Measurements from ENCODE around the gene SGK1. TPM values are rescaled to one million over a fixed set of nuclear protein-coding genes. Genes with fewer than 3 reads are reported as not detected.

The SGK1 gene
- total RNA-seq, 1 experiment from 2014 or later = 23.2 TPM

DNA sequence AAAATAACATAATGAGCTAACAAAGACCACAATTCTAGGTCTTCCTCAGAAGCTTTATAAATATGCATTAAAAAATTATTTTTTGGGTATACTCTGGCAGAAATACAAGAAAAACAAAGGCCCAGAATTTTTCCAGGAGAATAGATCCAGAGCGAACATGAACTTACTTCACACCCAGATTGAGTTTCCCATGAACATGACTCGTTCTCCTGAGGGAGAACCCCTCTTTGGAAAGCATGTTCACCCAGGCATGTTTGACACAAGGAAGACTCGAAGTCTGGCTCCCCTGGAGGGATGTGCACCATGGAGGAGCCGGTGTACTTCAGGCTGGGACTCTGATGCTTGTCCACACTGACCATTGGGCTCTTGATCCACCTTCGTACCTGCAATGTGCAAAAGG is 56.1 kb downstream of the SGK1 start:
- no peak for ATAC-seq

DNA sequence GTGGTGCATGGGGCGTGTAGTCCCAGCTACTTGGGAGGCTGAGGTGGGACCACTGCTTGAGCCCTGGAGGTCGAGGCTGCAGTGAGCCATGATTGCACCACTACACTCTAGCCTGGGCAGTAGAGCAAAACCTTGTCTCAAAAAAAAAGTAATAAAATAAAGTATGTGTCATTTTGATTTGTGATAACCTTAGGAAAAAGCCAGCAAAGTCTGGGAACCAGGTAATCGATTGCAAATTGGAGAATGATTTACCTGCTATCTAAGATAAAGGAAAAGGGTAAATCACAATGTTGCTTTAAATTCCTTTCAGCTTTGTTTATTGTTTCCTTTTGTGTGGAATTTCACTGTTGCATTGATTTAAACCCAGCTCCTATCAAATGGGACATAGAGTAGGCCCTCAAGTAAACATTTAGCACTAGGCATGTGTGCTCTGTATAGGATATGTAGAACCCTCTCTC is 59.0 kb downstream of the SGK1 start:
- Mint-ChIP-seq H3K4me1 (0 out of 2 replicates have a peak, but pooled peaks cover 2% of the 10 kb centered on the region), H3K27ac (no peak overlapping the region), H3K4me3 (no peak overlapping the region), H3K27me3 (ENCODE audit: low read depth) (no peaks in the 10 kb centered on the region), H3K9me3 (peaks cover 5% of the 10 kb centered on the region; the same call in 1 of the 2 replicates), H3K36me3 (no peaks in the 10 kb centered on the region)
- POLR2A ChIA-PET = no interaction called here
- ATAC-seq = no peak
- DNase-seq (ENCODE audit: low spot score) = no peak
- CTCF ChIA-PET = no interaction called here
- TF ChIP-seq, protein P1, sequence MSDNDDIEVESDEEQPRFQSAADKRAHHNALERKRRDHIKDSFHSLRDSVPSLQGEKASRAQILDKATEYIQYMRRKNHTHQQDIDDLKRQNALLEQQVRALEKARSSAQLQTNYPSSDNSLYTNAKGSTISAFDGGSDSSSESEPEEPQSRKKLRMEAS (CRISPR knock-in tag; IDR thresholded peaks at IDR 0.05) = no peak
- TF ChIP-seq RELA (CRISPR knock-in tag; IDR thresholded peaks at IDR 0.05; ENCODE audit: borderline replicate concordance) (no peak), GABPB1 (CRISPR knock-in tag; IDR thresholded peaks at IDR 0.05) (no peak), EMX1 (CRISPR knock-in tag; IDR thresholded peaks at IDR 0.05) (no peak), GRHL2 (CRISPR knock-in tag; IDR thresholded peaks at IDR 0.05; ENCODE audit: insufficient replicate concordance, severe bottlenecking) (no peak), SMAD4 (CRISPR knock-in tag; IDR thresholded peaks at IDR 0.05) (no peak), CREB1 (CRISPR knock-in tag; IDR thresholded peaks at IDR 0.05) (no peak)
- TF ChIP-seq, protein P2, sequence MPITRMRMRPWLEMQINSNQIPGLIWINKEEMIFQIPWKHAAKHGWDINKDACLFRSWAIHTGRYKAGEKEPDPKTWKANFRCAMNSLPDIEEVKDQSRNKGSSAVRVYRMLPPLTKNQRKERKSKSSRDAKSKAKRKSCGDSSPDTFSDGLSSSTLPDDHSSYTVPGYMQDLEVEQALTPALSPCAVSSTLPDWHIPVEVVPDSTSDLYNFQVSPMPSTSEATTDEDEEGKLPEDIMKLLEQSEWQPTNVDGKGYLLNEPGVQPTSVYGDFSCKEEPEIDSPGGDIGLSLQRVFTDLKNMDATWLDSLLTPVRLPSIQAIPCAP (CRISPR knock-in tag; IDR thresholded peaks at IDR 0.05) = no peak
- TF ChIP-seq, protein P3, sequence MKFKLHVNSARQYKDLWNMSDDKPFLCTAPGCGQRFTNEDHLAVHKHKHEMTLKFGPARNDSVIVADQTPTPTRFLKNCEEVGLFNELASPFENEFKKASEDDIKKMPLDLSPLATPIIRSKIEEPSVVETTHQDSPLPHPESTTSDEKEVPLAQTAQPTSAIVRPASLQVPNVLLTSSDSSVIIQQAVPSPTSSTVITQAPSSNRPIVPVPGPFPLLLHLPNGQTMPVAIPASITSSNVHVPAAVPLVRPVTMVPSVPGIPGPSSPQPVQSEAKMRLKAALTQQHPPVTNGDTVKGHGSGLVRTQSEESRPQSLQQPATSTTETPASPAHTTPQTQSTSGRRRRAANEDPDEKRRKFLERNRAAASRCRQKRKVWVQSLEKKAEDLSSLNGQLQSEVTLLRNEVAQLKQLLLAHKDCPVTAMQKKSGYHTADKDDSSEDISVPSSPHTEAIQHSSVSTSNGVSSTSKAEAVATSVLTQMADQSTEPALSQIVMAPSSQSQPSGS (CRISPR knock-in tag; IDR thresholded peaks at IDR 0.05; ENCODE audit: borderline replicate concordance, low read depth) = no peak

More for the DNA sequence above, 56.1 kb downstream of the SGK1 start:
- H3K27me3 Mint-ChIP-seq (ENCODE audit: low read depth) = no peaks in the 10 kb centered on the region
- no peak overlapping the region for H3K27ac Mint-ChIP-seq
- H3K36me3 Mint-ChIP-seq = no peaks in the 10 kb centered on the region
- no peak for DNase-seq (ENCODE audit: low spot score)
- TF ChIP-seq TCF7 (CRISPR knock-in tag; IDR thresholded peaks at IDR 0.05; ENCODE audit: low read depth) (no peak), ZBTB21 (CRISPR knock-in tag; IDR thresholded peaks at IDR 0.05; ENCODE audit: borderline replicate concordance) (no peak), SMAD3 (CRISPR knock-in tag; IDR thresholded peaks at IDR 0.05; ENCODE audit: borderline replicate concordance) (no peak), MYBL2 (CRISPR knock-in tag; IDR thresholded peaks at IDR 0.05) (no peak), ZNF671 (CRISPR knock-in tag; IDR thresholded peaks at IDR 0.05) (no peak), ELF4 (CRISPR knock-in tag; IDR thresholded peaks at IDR 0.05; ENCODE audit: low read depth) (no peak), CREM (CRISPR knock-in tag; IDR thresholded peaks at IDR 0.05) (no peak), NR3C1 (CRISPR knock-in tag; conservative IDR thresholded peaks at IDR 0.05; ENCODE audit: low read depth) (no peak), JAZF1 (CRISPR knock-in tag; IDR thresholded peaks at IDR 0.05) (no peak), OVOL2 (CRISPR knock-in tag; IDR thresholded peaks at IDR 0.05; ENCODE audit: borderline replicate concordance) (no peak), TEAD4 (CRISPR knock-in tag; IDR thresholded peaks at IDR 0.05) (no peak), ESRRA (CRISPR knock-in tag; IDR thresholded peaks at IDR 0.05; ENCODE audit: borderline replicate concordance) (no peak), FOXP1 (CRISPR knock-in tag; IDR thresholded peaks at IDR 0.05; ENCODE audit: borderline replicate concordance) (no peak), EMX1 (CRISPR knock-in tag; IDR thresholded peaks at IDR 0.05) (no peak)
- TF ChIP-seq, protein P4, sequence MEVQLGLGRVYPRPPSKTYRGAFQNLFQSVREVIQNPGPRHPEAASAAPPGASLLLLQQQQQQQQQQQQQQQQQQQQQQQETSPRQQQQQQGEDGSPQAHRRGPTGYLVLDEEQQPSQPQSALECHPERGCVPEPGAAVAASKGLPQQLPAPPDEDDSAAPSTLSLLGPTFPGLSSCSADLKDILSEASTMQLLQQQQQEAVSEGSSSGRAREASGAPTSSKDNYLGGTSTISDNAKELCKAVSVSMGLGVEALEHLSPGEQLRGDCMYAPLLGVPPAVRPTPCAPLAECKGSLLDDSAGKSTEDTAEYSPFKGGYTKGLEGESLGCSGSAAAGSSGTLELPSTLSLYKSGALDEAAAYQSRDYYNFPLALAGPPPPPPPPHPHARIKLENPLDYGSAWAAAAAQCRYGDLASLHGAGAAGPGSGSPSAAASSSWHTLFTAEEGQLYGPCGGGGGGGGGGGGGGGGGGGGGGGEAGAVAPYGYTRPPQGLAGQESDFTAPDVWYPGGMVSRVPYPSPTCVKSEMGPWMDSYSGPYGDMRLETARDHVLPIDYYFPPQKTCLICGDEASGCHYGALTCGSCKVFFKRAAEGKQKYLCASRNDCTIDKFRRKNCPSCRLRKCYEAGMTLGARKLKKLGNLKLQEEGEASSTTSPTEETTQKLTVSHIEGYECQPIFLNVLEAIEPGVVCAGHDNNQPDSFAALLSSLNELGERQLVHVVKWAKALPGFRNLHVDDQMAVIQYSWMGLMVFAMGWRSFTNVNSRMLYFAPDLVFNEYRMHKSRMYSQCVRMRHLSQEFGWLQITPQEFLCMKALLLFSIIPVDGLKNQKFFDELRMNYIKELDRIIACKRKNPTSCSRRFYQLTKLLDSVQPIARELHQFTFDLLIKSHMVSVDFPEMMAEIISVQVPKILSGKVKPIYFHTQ (CRISPR knock-in tag; IDR thresholded peaks at IDR 0.05) = no peak
- TF ChIP-seq, protein P3 (CRISPR knock-in tag; IDR thresholded peaks at IDR 0.05; ENCODE audit: borderline replicate concordance, low read depth) = no peak
- TF ChIP-seq, protein P5, sequence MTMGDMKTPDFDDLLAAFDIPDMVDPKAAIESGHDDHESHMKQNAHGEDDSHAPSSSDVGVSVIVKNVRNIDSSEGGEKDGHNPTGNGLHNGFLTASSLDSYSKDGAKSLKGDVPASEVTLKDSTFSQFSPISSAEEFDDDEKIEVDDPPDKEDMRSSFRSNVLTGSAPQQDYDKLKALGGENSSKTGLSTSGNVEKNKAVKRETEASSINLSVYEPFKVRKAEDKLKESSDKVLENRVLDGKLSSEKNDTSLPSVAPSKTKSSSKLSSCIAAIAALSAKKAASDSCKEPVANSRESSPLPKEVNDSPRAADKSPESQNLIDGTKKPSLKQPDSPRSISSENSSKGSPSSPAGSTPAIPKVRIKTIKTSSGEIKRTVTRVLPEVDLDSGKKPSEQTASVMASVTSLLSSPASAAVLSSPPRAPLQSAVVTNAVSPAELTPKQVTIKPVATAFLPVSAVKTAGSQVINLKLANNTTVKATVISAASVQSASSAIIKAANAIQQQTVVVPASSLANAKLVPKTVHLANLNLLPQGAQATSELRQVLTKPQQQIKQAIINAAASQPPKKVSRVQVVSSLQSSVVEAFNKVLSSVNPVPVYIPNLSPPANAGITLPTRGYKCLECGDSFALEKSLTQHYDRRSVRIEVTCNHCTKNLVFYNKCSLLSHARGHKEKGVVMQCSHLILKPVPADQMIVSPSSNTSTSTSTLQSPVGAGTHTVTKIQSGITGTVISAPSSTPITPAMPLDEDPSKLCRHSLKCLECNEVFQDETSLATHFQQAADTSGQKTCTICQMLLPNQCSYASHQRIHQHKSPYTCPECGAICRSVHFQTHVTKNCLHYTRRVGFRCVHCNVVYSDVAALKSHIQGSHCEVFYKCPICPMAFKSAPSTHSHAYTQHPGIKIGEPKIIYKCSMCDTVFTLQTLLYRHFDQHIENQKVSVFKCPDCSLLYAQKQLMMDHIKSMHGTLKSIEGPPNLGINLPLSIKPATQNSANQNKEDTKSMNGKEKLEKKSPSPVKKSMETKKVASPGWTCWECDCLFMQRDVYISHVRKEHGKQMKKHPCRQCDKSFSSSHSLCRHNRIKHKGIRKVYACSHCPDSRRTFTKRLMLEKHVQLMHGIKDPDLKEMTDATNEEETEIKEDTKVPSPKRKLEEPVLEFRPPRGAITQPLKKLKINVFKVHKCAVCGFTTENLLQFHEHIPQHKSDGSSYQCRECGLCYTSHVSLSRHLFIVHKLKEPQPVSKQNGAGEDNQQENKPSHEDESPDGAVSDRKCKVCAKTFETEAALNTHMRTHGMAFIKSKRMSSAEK (CRISPR knock-in tag; IDR thresholded peaks at IDR 0.05; ENCODE audit: borderline replicate concordance) = no peak
- H3K4me1 Mint-ChIP-seq = no peaks in the 10 kb centered on the region
- H3K9me3 Mint-ChIP-seq = peaks cover 5% of the 10 kb centered on the region; the same call in 1 of the 2 replicates
- no peak overlapping the region for H3K4me3 Mint-ChIP-seq
- POLR2A ChIA-PET = no interaction called here
- CTCF ChIA-PET = no interaction called here
